ENCODE measurements around the gene IKZF1. TPM values are rescaled to one million over a fixed set of nuclear protein-coding genes. Genes with fewer than 3 reads are reported as not detected.
"Not testable (repeated sequence)": the region's sequence is repeated elsewhere in the genome, so short reads cannot be mapped to it uniquely, and the experiment has no call there.

Gene IKZF1
- total RNA-seq, 1 donor from 2014 or later = 20.1 TPM

DNA sequence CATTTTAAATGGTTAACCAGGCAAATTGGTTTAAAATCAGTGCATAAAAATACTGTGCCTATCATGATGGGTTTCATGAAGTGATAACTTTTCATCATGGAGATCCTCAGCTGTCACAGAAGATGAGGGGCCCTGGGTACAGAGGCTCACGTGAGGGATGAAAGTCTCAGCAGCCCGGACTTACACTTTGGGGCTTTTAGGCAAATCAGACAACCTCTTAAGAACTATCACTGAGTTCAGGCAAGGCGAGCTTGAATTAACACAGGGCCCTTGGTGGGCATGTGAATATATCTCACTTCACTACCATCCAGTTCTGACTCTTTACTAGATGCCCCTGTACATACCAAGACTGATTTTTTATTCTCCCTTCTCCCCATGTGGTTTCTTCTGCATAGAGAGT lies 19.6 kb downstream of the IKZF1 start:
- intact Hi-C loops (cut with DNase I) = no loop called here
- ATAC-seq (no peak), DNase-seq (ENCODE audit: low spot score) (no peak)

DNA sequence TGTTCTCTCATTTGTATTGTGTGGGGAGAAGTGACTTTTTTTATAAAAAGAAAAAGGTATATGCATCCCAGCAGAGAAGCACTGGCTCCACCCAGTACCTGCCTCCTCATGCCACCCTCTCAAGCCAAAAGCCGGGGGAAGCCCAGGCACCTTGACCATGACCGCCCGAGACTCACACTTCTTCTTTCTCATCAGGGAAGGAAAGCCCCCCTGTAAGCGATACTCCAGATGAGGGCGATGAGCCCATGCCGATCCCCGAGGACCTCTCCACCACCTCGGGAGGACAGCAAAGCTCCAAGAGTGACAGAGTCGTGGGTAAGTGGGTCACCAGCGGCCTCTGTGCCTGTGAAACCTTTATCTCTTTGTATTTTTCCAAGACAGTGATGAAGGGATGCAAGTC lies 22.9 kb downstream of the IKZF1 start:
- no peak for DNase-seq (ENCODE audit: low spot score)
- no peak for ATAC-seq
- intact Hi-C loops (cut with DNase I) = no loop called here

DNA sequence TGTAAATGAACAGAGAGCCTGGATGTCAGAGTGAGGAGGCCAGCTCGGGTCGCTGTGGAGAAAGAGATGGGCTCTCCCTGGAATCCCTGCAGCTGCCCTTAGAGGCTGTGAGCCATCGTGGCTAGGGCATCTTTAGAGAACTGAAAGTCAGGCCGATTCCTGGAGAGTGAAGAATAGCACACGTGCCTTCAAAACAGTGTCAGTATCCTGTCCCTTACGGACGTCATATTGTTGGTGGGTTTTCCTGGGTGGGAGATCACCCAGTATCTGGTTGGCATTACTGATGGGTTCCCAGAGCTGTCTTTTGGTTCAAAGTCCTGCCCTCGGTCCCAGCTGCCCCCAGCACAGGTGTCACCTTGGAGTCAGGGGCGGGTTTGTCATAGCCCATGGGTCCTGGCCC lies 25.3 kb downstream of the IKZF1 start:
- intact Hi-C loops (cut with DNase I) = no loop called here
- no peak for ATAC-seq

DNA sequence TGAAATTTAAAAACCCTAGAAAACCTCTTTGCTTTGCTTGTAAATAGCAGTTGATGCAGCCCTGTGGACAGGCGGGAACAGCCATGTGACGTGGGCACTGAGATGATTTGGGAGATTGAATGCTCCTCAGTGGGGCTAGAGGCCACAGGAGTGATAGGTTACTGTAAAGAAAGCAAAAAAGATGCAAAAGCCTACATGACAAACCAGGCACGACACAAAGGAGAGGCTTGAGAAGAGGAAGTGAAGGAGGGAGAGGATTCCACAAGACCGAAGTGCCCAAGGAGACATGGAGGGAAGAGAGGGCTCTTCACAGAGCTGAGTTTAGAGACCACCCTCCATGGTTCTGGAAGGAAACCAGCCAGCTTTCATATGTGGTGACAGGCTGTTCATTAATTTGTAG lies 25.7 kb downstream of the IKZF1 start:
- intact Hi-C loops (cut with DNase I) = no loop called here
- no peak for ATAC-seq
- no peak for DNase-seq (ENCODE audit: low spot score)

More for the DNA sequence above, 25.3 kb downstream of the IKZF1 start:
- DNase-seq (ENCODE audit: low spot score) = no peak

DNA sequence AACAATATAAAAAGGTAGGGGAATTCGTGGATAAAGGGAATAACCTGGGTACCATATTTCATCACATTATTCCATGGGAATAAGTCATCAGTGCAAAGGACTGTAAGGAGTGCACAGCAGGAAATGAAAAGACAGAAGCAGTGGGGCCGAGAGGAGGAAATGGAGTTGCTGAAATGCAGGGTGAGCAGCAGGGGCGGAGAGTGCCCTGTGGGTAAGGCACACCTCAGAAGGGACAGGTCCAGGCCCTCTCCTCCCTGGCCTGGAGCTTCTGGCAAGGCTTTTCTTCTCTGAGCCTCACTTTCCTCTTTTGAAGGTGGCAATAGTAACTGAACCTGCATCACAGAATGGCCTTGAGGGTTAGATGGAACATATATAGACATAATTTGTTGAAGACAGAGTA lies 26.2 kb downstream of the IKZF1 start:
- intact Hi-C loops (cut with DNase I) = no loop called here

DNA sequence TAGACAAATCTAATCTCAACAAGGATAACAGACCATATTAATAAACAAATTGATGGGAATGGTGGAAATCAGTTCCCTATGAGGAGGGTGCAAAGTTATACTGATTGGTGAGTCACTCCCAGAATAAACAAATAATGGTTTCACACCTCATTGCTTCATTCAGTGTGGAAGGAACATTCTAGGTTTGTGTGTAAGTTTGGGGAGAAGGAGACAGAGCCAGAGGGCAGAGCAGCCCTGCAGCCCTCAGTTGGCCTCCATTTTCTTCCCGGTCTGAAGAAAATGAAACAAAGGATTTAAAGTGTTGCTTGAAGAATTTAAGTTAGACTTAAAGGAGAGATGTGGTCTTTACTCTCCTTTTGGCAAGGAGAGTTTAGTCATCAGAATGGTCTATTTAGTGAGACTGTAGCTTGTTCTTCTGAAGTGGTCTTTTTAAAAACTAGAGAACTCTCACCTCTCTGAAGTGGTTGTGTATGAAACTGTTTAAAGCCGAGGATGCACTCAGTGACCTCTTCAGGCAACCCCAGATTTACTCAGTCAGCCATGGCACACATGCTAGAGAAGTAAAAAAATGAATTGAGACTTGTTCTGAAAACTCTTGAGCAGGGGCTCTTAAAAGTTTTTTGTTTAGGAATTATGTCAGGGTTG lies 27.2 kb downstream of the IKZF1 start:
- ATAC-seq = no peak
- DNase-seq (ENCODE audit: low spot score) = no peak
- intact Hi-C loops (cut with DNase I) = no loop called here

More for the DNA sequence above, 26.2 kb downstream of the IKZF1 start:
- ATAC-seq (no peak), DNase-seq (ENCODE audit: low spot score) (no peak)

DNA sequence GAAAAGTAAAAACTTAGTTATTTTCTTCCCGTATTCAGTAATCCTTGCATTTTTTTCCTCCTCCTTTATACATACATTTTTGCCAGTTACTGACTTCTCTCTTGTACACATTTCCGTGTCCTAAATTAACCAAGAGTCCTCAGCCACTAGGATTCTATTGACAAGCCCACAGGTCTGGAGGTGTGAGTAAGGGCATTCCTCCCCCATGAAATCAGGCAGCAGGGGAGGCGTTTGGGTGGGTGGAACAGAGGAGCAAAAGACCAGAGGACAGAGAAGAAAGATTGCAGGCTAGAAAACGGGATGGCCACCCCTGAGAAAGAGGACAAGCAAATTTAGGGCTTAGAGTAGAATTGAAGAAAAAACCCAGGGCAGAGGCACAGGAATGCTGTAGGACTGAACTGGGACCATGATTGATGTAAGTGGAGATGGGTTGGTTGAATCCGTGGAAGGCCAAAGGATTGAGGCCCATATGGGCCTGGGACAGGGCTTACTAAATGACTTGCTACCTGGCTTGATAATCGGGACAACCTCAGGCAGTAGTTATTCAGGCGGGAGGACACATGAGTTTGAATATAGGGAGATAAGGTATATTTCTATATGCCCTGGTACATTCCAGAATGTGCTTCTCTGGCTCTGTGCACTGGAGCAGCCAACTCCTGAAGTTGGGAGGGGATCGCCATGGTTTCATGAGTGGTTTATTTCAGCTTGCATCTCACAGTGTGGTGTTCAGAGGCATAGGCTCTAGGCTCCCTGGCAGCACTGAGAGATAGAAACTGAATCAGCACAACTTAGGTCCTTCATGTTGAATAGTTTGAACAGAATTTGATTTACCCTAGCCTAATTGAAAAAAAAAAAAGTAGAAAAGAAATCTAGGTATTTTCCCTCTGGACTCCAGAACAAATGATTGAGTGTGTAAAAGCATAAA lies 28.0 kb downstream of the IKZF1 start:
- intact Hi-C loops (cut with DNase I) = no loop called here
- ATAC-seq (no peak), DNase-seq (ENCODE audit: low spot score) (no peak)

DNA sequence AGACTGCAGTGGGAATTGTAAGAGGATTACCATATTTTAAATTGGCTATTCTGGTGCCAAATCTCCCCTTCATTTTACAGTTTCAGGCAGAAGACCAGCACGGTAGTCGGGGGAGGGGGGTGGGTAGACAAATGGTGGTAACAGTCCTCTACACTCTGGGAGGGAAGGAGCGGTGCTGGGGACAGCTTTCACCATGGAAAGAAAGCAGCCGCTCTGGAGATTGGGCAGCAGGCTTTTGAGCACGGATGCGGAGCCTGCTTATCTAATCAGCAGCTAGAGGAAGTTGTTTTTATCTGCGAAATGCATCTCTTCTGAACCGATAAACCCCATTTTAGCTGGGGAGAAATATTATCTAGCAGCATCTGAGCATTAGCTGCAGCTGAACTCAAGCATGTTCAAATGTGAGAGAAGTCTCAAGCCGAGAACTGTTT lies 28.7 kb downstream of the IKZF1 start:
- intact Hi-C loops (cut with DNase I) = no loop called here
- DNase-seq (ENCODE audit: low spot score) = no peak

DNA sequence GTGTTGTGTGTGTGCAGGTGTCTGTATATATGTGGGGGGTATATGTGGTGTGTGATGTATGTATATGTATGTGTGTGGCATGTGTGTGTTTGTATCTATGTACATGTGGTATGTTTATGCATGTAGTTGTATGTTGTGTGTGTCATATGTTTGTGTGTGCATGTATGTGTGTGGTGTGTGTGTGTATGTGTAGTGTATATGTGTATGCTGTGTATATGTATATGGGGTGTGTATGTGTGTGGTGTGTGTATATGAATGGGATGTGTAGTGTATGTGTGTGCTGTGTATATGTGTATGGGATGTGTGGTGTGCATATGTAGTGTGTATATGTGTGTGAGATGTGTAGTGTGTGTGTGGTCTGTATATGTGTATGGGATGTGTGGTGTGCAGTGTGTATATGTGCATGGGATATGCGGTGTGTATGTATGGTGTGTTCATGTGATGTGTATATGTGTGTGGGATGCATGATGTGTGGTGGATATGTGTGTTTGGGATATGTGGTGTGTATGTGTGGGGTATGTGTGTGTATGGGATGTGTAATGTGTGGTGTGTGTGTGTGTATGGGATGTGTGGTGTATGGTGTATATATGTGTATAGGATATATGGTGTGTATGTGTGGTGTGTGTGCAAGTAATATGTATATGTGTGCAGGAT lies 30.0 kb downstream of the IKZF1 start:
- intact Hi-C loops (cut with DNase I) = no loop called here
- ATAC-seq (no peak), DNase-seq (ENCODE audit: low spot score) (no peak)

More for the DNA sequence above, 28.7 kb downstream of the IKZF1 start:
- no peak for ATAC-seq

DNA sequence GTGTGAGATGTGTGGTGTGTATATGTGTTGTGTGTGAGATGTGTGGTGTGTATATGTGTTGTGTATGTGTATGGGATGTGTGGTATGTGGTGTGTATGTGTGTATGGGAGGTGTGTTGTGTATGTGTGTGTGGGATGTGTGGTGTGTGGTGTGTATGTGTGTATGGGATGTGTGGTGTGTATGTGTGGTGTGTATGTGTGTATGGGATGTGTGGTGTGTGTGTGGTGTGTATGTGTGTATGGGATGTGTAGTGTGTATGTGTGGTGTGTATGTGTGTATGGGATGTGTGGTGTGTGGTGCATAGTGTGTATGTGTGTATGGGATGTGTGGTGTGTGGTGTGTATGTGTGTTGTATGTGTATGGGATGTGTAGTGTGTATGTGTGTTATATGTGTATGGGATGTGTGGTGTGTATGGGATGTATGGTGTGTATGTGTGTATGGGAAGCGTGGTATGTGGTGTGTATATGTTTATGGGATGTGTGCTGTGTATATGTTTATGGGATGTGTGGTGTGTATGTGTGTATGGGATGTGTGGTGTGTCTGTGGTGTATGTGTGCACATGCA lies 30.8 kb downstream of the IKZF1 start:
- intact Hi-C loops (cut with DNase I) = no loop called here
- no peak for ATAC-seq
- no peak for DNase-seq (ENCODE audit: low spot score)

DNA sequence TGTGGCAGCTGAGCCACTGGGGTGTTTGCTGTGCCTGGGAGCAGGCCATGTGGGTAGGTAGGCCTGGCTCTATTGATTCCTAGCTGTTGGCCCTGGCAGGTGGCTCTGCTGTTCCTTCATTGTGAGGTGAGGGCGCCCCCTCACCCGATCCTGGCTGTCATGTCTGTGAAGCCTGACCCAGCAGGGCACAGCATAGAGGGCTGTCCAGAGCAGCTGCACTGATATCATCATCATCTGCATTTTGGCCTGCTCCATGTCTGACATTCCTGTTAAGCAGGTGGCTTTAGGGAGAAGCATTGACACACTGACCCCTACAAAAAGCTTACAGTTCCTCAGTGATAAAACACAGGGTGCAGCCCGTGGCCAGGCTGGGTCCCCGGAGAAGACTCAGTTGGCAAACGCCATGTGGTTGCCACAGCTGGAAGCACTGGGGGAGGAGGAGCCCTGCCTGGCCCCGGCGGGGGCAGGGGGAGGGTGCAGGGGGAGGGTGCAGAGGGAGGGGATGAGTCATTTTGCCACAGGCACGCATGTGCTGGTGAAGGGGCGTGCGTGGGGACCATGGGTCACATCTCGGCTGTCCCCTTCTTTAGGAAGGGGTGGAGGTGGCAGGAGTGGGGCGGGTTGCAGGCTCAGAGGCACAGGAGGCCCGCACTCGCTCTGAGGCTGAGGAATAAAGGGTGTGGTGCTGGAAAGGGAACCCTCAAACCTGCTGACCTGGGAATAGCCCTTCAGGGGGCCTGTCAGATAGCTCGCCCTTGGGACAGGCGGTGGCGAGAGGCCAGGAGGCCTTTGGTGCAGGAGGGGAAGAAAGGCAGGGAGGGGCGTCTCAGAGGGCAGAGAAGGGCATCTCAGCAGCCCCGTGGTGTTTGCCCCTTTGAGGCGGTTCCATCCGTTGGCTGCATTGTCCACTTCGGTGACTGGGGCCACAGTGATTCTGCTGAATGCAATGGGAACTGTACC lies 31.6 kb downstream of the IKZF1 start:
- ATAC-seq (peak; percentile 49), DNase-seq (ENCODE audit: low spot score) (no peak)
- intact Hi-C loops (cut with DNase I) = no loop called here

DNA sequence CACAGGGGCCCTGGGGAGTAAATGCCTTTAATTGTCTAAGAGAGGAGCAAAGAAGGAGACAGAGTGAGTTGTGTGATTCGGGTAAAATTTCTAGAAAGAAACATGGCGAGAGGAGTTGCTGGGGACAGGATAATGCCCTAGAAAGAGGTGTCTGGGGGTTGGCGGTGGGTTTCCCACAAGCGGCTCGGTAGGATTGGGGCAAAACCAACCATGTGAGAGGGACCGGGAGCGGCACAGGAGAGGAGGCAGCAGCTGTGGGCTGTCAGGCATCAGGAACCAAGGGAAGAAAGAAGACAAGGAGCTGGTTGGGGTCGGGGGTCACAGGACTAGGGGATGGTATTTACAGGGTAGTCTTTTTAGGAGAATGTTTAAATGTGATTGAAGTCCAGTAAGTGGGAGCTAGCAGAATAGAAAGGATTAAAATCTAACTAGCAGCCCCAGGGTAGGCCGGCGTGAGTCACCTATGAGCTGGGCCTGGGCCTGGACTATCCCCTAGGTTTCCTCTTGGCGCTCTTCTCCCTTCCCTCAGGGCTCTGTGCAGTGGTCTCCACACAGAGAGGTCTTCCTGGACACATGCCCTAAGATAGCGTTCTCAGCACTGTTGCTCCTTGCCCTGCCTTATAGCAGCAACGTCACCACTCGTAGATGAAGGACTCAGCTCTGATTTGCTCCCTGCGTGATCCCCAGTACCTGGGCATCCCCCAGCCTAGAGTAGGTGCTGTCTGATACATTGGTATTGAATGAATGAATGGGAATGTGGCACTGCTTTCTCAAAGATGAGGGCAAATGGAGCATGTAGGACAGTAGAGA lies 32.6 kb downstream of the IKZF1 start:
- ATAC-seq = no peak
- intact Hi-C loops (cut with DNase I) = no loop called here

DNA sequence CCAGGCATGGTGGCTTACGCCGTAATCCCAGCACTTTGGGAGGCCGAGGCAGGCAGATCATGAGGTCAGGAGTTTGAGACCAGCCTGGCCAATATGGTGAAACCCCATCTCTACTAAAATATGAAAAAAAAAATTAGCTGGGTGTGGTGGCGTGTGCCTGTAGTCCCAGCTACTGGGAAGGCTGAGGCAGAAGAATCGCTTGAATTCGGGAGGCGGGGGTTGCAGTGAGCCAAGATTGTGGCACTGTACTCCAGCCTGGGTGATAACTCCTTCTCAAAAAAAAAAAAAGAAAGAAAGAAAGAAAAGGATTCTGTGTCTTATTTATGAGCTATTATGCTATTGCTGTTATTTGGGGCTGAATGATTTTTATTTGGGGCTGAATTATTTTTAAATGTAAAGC lies 35.0 kb downstream of the IKZF1 start:
- intact Hi-C loops (cut with DNase I); ATAC-seq: not testable (repeated sequence)

More for the DNA sequence above, 32.6 kb downstream of the IKZF1 start:
- no peak for DNase-seq (ENCODE audit: low spot score)

DNA sequence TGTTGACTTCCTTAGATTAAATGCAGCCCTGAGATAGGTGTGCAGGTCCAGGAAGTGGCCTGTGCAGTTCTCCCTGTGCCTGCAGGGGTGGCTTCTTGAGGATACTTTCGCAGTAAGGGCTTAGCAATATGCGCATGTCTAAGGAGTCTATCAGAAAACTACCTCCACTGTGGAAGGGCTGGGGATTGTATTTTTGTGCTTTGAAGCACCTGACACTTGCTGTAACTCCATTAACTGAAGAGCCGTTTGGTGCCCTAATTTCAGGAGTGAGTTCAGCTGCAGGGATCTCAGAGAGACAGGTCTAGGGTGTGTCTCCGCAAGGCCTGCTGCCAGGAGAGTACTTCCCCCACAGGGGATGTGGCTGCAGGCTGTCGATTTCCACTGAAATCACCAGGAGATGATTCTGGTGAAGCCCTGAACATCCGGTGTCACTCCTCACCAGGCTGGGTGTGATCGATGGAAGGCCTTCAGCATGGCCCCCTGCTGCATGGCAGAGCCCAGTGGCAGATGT lies 35.5 kb downstream of the IKZF1 start:
- intact Hi-C loops (cut with DNase I) = no loop called here
- DNase-seq (ENCODE audit: low spot score) (no peak), ATAC-seq (no peak)

More for the DNA sequence above, 35.0 kb downstream of the IKZF1 start:
- not testable (repeated sequence) for DNase-seq (ENCODE audit: low spot score)

DNA sequence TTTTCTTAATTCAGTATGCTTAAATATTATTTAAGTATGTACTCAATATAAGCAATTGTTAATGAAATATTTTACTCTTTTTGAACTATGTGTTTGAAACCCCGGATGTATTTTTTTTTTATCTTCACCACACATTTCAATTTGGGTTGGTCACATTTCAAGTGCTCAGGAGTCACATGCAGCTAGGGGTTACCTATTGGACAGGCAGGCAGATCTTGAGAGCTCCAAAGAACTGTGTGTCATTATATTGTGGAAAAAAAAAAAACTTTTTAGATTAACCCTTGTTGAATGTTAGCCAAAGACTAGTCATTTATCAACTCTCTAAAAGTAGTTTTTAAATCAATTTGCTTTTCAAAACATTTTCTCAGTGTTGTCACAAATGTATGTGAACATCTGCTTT lies 37.2 kb downstream of the IKZF1 start:
- ATAC-seq (no peak), DNase-seq (ENCODE audit: low spot score) (no peak)
- intact Hi-C loops (cut with DNase I) = no loop called here

DNA sequence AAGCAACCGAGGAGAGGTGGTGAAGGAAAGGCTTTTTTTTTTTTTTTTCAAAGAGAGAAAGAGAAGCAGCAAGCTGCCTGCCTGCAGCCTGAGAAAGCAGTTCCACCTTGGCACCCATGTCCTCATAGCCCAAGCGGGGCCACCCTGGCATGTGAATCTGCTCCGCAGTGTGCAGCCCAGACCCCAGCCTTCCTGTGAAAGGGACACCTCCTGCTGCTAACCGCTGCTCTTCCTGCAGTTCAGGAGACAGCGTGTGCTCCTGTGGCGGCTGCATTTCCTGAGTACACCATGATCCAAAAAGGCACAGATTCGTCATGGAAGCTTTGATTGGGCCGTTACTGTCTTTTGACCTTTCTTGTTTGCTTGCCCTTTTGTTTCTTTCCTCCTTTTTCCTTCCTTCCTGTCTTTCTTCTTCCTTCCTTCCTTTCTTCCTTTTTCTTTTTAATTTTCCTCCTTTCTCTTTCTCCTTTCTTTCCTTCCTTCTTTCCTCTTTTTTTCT lies 38.1 kb downstream of the IKZF1 start:
- ATAC-seq (peak; percentile 41), DNase-seq (ENCODE audit: low spot score) (no peak)
- intact Hi-C loops (cut with DNase I) = no loop called here

Measured in sciatic nerve (tissue), 2 donors.